ENCODE results near the gene ARL4D.

The ARL4D gene

DNA sequence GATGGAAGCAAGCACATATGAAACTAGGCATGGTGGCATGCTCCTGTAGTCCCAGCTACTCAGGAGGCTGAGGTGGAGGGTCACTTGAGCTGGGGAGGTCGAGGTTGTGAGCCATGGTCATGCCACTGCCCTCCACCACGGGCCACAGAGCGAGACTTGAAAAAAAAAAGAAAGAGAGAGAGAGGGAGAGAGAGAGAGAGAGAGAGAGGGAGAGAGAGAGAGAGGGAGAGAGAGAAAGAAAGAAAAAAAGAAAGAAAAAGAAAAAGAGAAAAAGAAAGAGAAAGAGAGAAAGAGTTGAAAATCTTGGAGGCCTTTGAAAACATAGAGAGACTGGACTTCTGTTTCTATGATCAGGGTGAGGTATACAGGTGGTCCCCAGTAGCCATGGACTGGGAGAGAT lies 15.4 kb upstream of the ARL4D start:
- TF ChIP-seq, protein P1, sequence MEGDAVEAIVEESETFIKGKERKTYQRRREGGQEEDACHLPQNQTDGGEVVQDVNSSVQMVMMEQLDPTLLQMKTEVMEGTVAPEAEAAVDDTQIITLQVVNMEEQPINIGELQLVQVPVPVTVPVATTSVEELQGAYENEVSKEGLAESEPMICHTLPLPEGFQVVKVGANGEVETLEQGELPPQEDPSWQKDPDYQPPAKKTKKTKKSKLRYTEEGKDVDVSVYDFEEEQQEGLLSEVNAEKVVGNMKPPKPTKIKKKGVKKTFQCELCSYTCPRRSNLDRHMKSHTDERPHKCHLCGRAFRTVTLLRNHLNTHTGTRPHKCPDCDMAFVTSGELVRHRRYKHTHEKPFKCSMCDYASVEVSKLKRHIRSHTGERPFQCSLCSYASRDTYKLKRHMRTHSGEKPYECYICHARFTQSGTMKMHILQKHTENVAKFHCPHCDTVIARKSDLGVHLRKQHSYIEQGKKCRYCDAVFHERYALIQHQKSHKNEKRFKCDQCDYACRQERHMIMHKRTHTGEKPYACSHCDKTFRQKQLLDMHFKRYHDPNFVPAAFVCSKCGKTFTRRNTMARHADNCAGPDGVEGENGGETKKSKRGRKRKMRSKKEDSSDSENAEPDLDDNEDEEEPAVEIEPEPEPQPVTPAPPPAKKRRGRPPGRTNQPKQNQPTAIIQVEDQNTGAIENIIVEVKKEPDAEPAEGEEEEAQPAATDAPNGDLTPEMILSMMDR (IDR thresholded peaks at IDR 0.05; ENCODE audit: low read depth, low read length, missing control alignments), result no peak
- H3K4me3 ChIP-seq (ENCODE audit: low read depth, low read length), result no peak overlapping the region
- in situ Hi-C loops (cut with HindIII; ENCODE audit: low sequenced_read_pairs), result no loop called here
- DNase-seq (ENCODE audit: low read depth), result no peak

DNA sequence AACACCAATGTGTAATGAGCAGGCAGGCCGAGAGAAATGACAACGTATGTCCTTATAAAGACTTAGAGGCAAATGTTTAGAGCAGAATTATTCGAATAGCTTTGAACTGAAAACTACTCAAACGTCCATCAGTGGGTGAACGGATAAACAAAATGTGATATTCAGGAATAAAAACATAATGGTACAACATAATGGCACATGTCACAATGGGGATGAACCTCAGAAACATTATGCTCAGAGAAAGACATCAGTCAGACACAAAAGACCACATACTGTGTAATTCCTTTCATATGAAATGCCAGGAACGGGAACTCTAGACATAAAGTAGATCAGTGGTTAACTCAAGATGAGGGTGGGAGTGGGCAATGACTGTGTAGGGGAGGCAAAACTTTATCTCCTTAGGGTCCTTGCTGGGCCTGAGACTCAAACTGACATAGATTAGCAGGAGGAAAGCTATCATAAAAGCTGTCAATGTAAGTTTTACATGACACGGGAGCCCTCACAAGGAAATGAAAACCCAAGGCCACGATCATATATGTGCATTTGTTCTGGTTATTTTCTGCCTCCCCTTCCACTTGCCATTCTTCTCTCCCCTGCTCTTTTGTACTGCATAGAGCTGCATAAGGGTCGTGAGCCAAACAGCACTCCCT lies 14.8 kb upstream of the ARL4D start:
- no peak overlapping the region for H3K4me3 ChIP-seq (ENCODE audit: low read depth, low read length)
- no peak for DNase-seq (ENCODE audit: low read depth)
- in situ Hi-C loops (cut with HindIII; ENCODE audit: low sequenced_read_pairs), result no loop called here
- TF ChIP-seq, protein P1 (IDR thresholded peaks at IDR 0.05; ENCODE audit: low read depth, low read length, missing control alignments), result no peak

DNA sequence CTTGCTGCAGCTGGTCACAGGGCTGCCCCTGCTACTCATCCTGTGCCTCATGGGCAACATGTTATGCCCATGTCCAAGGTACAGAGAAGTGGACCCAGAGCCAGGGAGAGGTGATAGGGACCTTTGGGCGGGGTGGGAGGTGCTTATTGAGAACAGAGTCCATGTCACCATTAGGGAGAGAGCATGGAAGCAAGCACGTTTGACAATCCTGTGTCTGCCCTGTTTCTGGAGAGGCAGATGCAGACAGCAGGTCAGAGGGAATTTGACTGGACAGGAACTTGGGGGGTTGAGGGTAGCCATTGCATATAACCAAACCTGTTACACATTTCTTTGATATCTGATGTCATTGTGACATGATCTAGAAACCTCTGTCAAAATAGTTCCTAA lies 14.3 kb upstream of the ARL4D start:
- in situ Hi-C loops (cut with HindIII; ENCODE audit: low sequenced_read_pairs), result no loop called here
- TF ChIP-seq, protein P1 (IDR thresholded peaks at IDR 0.05; ENCODE audit: low read depth, low read length, missing control alignments), result no peak
- H3K4me3 ChIP-seq (ENCODE audit: low read depth, low read length), result no peak overlapping the region

DNA sequence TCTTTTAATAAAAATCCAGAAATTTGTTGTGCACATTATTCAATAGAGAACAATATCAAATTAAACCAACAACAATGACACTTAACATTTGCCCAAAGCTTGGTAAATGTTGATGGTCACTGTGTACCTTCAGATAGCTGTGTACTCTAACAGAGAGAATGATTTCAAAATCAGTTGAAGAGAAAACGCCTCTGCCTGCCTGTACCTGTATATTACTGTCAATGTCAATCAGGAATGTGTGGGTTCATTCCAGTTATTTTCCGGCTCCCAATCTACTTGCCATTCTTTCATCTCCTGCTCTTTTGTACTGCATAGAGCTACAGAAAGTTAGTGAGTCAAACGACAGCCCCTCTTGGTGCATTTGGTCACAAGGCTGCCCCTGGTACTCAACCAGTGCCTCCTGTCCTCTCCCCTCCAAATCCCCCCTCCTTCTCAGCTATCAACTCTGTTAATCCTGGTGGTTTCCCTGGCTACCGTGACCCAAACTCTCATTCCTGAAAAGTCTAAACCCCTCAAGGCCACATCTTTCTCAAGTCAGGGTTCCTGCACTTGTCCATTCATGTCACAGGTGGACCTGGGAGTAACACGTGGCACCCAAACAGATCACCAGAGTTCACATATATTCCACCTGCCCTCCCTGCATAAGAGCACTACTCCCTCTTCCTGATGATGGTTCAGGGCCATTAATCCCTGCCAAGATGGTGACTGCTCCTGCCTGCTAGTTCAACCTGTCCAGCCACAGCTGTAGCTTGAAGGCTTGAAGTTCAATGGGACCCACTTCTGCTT lies 13.6 kb upstream of the ARL4D start:
- no peak overlapping the region for H3K4me3 ChIP-seq (ENCODE audit: low read depth, low read length)
- no peak for DNase-seq (ENCODE audit: low read depth)
- in situ Hi-C loops (cut with HindIII; ENCODE audit: low sequenced_read_pairs), result no loop called here
- TF ChIP-seq, protein P1 (IDR thresholded peaks at IDR 0.05; ENCODE audit: low read depth, low read length, missing control alignments), result no peak

More for the DNA sequence above, 14.3 kb upstream of the ARL4D start:
- DNase-seq (ENCODE audit: low read depth), result no peak

DNA sequence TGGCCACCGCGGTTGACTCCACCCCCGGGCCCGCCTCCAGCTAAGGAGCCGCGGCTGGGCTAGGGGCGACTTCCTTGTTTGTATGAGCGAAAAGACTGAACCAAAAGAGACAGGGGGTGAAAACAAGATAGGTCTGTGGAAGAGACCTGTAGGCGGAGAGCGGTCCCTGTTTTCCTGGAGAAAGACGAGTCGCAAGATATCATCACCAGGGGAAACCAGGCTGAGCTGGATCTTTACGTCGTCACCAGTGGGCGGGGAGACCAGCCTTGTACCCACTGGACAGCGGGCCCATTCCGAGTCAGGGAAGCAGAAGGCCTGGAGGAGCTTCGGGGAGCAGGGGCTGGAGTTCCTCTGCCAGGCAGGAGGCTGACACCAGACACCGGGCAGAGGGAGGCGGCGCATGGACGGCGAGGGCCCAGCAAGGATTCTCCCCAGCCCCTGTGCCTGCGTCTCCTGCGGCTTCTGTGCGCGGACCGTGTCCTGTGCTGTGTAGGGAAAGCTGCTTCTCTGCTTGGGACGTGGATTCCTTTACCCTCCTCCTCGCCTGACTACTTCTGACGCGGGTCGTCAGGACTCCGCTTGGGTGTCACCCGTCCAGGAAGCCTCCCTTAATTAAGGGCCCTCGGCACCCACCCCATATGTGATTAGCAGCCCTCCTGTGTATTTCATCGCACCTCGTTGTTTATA lies 10.3 kb upstream of the ARL4D start:
- DNase-seq (ENCODE audit: low read depth), result peak; percentile 74
- in situ Hi-C loops (cut with HindIII; ENCODE audit: low sequenced_read_pairs), result no loop called here
- peak overlapping the region; percentile 57 for H3K4me3 ChIP-seq (ENCODE audit: low read depth, low read length)
- TF ChIP-seq, protein P1 (IDR thresholded peaks at IDR 0.05; ENCODE audit: low read depth, low read length, missing control alignments), result no peak

DNA sequence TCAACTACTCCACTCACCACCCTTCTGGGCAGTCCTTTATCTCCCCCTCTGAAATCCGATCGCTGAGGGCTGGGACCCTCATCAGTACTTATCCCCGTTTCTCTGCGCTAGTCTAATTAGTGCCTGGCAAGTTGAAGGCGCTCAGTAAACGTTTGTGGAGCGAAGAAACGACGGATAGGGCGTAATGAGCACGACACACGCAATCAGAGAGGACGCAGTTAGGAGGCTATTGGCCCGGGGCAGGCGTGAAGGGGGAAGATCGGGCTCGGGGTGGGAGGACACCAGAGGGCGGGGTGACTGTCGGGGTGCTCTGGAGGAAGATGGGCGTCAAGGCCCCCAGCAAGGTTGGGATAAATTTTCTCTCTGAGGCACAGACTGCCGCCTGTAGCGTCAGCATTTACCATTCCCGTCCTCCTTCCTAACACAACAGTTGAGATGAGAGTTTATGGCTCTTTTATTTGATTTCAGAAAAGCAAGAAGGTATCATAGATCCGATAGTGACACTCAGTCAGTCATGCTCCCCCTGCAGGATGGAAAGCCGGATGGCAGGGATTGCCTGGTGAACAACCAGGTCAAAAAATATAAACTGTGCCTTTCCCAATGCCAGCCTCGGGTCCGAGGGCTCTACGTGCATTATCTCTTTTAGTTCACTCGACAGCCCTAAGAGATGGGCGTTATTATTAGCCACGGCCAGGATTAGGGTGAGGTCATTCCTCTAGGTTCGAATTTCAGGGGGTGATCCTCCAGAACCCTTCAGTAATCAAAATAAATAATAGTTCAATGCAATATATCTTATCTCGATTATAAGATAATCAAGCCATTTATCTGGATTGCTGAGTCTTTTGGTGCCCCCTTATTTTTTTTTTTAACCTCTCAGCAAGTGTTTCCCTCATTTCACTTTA lies 9.5 kb upstream of the ARL4D start:
- TF ChIP-seq, protein P1 (IDR thresholded peaks at IDR 0.05; ENCODE audit: low read depth, low read length, missing control alignments), result peak; percentile 93
- in situ Hi-C loops (cut with HindIII; ENCODE audit: low sequenced_read_pairs), result no loop called here
- peak; percentile 49 for DNase-seq (ENCODE audit: low read depth)
- peak overlapping the region; percentile 57 for H3K4me3 ChIP-seq (ENCODE audit: low read depth, low read length)
